Body of pancreas (tissue), 4 donors: ENCODE results near the gene DUS1L.

Source experiments
- POLR2A ChIP-seq, 3 donors: fragments of 450-650 bp; IDR thresholded peaks; one replicate each; pipeline ENCODE4 v1.6.1; 2016; ENCODE audit warnings: antibody characterized with exemption in 3 of 3, mild to moderate bottlenecking in 2 of 3
- TF ChIP-seq, protein P1 (sequence below), 7 experiments: fragments of 450-650 bp in 4 of 7; fragments of 200-600 bp in 3 of 7; sonication (generic) in 3 of 7; IDR thresholded peaks; one replicate each; pipeline ENCODE4 v1.5.1; 2016 to 2019; ENCODE audit warnings: antibody characterized with exemption in 7 of 7

DNA sequence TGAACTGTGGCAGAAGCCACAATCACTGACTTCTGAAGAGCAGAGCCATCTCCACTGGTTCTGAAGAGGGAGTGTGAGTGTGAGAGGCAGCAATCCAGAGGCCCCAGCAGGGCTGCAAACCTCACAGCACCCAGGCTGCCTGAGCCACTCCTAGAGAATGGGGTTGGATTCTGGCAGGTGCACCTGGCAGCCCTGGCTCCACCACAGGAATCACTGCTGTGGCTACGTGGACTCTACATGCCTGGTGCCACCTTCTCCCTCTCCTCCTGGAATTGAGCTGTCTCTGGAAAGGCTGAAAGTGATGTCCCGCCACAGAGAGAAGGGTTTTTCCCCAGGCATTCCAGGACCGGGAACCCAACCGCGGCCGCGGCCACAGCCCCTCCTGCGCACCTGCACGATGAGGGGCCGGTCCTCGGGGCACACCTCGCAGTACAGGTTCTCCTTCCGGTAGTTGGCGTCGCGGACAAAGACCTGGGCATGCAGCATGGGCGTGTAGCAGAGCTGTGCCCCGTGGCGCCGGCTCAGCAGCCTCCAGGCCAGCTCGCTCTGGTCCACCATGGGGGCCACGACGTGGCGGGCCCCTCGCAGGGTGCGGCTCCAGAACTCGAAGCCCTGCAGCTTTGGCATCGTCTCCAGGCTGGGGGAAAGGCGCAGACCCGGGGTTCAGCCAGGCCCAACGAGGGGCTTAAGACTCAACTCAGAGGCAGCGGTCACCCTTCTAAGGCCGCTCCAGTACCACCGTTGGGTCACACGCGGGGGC lies 991 bp downstream of the DUS1L start:
- TF ChIP-seq, protein P1, sequence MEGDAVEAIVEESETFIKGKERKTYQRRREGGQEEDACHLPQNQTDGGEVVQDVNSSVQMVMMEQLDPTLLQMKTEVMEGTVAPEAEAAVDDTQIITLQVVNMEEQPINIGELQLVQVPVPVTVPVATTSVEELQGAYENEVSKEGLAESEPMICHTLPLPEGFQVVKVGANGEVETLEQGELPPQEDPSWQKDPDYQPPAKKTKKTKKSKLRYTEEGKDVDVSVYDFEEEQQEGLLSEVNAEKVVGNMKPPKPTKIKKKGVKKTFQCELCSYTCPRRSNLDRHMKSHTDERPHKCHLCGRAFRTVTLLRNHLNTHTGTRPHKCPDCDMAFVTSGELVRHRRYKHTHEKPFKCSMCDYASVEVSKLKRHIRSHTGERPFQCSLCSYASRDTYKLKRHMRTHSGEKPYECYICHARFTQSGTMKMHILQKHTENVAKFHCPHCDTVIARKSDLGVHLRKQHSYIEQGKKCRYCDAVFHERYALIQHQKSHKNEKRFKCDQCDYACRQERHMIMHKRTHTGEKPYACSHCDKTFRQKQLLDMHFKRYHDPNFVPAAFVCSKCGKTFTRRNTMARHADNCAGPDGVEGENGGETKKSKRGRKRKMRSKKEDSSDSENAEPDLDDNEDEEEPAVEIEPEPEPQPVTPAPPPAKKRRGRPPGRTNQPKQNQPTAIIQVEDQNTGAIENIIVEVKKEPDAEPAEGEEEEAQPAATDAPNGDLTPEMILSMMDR (IDR thresholded peaks at IDR 0.05), result no peak
- TF ChIP-seq POLR2A (IDR thresholded peaks at IDR 0.05), result no peak
